Measurements from ENCODE around the gene COLEC11.
"Not testable (repeated sequence)": the region's sequence is repeated elsewhere in the genome, so short reads cannot be mapped to it uniquely, and the experiment has no call there.

Gene COLEC11

GRCh38 chr2:3617198-3617890, 22.4 kb downstream of the COLEC11 start:
- Histone ChIP-seq H3K27me3 (no peaks in the 10 kb centered on the region), H3K36me3 (no peaks in the 10 kb centered on the region), H3K27ac (no peak overlapping the region), H3K9me3 (no peaks in the 10 kb centered on the region), H3K4me3 (ENCODE audit: low read depth in 1 of 2, low read length in 1 of 2) (no peak overlapping the region), H3K4me1 (ENCODE audit: control insufficient read depth in 1 of 2, insufficient read depth in 1 of 2, low read depth in 1 of 2, low read length in 1 of 2) (no peaks in the 10 kb centered on the region)
- no peak for TF ChIP-seq CTCF (IDR thresholded peaks at IDR 0.05)

GRCh38 chr2:3618367-3618766, 23.5 kb downstream of the COLEC11 start:
- Histone ChIP-seq H3K27me3 (no peaks in the 10 kb centered on the region), H3K9me3 (no peaks in the 10 kb centered on the region), H3K27ac (no peak overlapping the region), H3K4me3 (ENCODE audit: low read depth in 1 of 2, low read length in 1 of 2) (no peak overlapping the region), H3K36me3 (no peaks in the 10 kb centered on the region), H3K4me1 (ENCODE audit: control insufficient read depth in 1 of 2, insufficient read depth in 1 of 2, low read depth in 1 of 2, low read length in 1 of 2) (no peaks in the 10 kb centered on the region)
- no peak for TF ChIP-seq CTCF (IDR thresholded peaks at IDR 0.05)

- no peak overlapping the region for H3K27ac ChIP-seq
- TF ChIP-seq CTCF (IDR thresholded peaks at IDR 0.05), result no peak
- no peaks in the 10 kb centered on the region for H3K36me3 ChIP-seq
- no peaks in the 10 kb centered on the region for H3K4me1 ChIP-seq (ENCODE audit: control insufficient read depth in 1 of 2, insufficient read depth in 1 of 2, low read depth in 1 of 2, low read length in 1 of 2)
- H3K4me3 ChIP-seq (ENCODE audit: low read depth in 1 of 2, low read length in 1 of 2), result no peak overlapping the region
- H3K27me3 ChIP-seq, result no peaks in the 10 kb centered on the region
- H3K9me3 ChIP-seq, result no peaks in the 10 kb centered on the region
Measured at GRCh38 chr2:3619033-3619432, 24.1 kb downstream of the COLEC11 start.

GRCh38 chr2:3619661-3620060, 24.7 kb downstream of the COLEC11 start:
- not testable (repeated sequence) for H3K27ac ChIP-seq; H3K4me1 ChIP-seq (ENCODE audit: control insufficient read depth in 1 of 2, insufficient read depth in 1 of 2, low read depth in 1 of 2, low read length in 1 of 2); H3K36me3 ChIP-seq; H3K27me3 ChIP-seq; H3K4me3 ChIP-seq (ENCODE audit: low read depth in 1 of 2, low read length in 1 of 2); H3K9me3 ChIP-seq

GRCh38 chr2:3620834-3621233, 25.9 kb downstream of the COLEC11 start:
- no peak for TF ChIP-seq CTCF (IDR thresholded peaks at IDR 0.05)
- Histone ChIP-seq H3K4me3 (ENCODE audit: low read depth in 1 of 2, low read length in 1 of 2) (no peak overlapping the region), H3K36me3 (no peaks in the 10 kb centered on the region), H3K27me3 (no peaks in the 10 kb centered on the region), H3K9me3 (no peaks in the 10 kb centered on the region), H3K27ac (no peak overlapping the region), H3K4me1 (ENCODE audit: control insufficient read depth in 1 of 2, insufficient read depth in 1 of 2, low read depth in 1 of 2, low read length in 1 of 2) (no peaks in the 10 kb centered on the region)

GRCh38 chr2:3622967-3623366, 28.1 kb downstream of the COLEC11 start:
- Histone ChIP-seq H3K4me1 (ENCODE audit: control insufficient read depth in 1 of 2, insufficient read depth in 1 of 2, low read depth in 1 of 2, low read length in 1 of 2) (no peaks in the 10 kb centered on the region), H3K4me3 (ENCODE audit: low read depth in 1 of 2, low read length in 1 of 2) (no peak overlapping the region), H3K36me3 (no peaks in the 10 kb centered on the region), H3K27me3 (no peaks in the 10 kb centered on the region), H3K27ac (no peak overlapping the region), H3K9me3 (no peaks in the 10 kb centered on the region)
- TF ChIP-seq CTCF (IDR thresholded peaks at IDR 0.05), result no peak
